ENCODE measurements around the gene KAT2A.

Gene KAT2A

DNA sequence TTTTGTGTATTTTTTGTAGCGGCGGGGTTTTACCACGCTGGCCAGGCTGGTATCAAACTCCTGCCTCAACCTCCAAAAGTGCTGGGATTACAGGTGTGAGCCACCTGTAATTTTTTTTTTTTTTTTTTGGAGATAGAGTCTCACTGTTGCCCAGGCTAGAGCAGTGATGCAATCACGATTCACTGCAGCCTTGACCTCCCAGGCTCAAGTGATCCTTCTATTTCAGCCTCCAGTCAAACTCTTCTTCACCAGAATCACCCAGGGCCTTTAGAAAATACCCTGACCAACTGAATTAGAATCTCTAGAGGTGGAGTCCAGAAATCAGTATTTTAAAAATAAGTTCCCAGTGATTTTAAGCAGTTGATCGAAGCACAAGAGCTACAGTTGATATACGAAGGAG, 14.0 kb upstream of the KAT2A start:
- DNase-seq, result no peak

DNA sequence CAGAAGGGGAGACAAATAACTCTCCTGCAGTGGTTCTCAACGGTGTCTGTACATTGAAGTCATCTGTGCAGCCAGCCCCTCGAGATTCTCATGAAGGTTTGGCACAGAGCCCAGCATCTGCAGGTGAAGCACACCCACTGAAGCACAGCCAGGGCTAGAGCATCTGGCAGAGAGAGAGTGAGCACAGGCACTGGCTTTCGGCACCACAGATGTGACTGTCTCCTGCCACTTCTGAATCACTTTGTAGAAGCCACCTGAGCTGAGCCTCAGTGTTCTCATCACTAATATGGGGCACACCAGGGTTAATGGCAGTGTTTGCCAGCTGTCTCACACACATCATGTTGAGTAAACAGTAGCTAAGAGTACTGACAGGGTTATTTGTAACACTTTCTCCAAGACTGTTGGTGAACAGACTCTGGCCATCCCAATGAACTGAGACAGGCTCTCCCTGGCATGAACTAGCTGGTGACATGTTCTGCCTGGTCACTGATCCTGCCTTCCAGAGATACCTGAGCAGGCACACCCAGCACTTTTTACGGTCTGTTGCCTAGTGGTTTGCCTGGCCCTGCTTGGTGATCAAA, 12.4 kb upstream of the KAT2A start:
- peak; percentile 76 to 81 for DNase-seq

- peak; percentile 81 to 84 for DNase-seq
Observed at GRCh38 chr17:42132941-42133340, 11.8 kb upstream of the KAT2A start.

DNA sequence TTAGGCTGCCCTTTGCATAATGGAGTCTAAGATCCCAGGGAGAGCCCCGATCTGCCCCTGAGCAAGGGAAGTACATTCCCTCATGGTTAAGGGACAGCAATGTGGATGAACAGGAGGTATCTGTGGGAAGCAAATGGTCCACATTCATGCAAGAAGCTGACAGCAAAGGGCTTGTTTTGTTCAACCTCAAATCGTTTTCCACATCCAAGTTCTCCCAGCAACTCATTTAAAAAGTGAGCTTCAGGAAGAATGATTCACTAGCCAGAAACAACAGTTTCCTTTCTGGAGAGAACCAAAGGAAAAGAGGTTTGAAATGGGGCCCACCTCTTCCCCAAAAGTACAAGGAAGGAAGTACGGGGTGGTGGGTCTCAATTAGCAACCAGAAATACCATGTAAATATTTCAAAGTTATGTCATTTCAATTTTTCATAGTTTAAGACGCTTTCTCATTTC, 10.8 kb upstream of the KAT2A start:
- no peak for DNase-seq

DNA sequence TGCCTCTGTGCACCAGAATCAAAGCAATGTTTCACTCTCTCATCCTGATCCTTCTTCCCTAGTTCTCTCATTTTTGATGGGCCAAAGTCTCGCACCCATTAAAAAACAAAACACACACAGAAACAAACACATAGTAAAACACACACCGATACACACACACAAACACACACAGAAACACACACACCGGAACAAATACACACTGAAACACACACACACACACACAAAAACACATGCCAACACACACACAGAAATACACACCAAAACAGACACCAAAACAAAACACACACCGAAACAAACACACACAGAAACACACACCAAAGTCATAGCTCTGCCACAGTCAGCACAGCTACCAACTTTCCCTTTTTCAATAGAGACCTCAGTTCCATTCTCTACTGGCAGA, 10.1 kb upstream of the KAT2A start:
- DNase-seq, result no peak

GRCh38 chr17:42130310-42130936, 9.3 kb upstream of the KAT2A start:
- DNase-seq, result no peak

DNA sequence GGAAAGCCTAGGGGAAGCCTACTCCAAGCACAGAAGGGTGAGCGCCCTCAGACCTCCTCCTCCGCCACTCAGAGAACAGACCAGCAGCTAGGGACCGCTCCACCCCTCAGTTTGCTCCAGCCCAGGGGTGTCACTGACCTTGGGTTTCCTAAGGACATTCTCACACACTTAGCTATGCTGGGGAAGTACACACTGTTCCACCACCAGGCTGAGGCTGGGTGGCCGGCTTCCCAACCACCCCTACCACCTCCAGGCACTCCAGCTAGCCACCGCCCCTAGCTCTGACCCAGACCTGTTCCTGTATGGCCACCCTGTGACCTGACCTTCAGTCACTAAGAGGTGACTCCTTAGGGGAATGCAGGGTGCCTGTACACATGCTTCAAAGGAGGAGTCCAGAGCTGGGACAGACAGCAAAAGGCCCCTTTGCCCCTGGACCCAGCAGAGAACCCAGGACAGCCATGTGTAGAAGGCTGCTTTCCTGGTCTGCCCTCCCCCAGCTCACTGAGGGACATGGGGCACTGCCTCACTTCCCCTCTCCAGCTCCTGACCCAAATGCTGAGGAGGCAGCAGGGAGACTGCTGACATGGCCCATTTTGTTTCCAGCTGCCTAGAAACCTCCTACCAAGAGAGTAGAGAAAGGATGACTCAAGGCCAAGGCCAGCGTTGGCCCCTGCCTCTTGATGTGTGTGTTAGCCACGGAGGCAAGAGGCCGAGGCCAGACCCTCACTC, 8.1 kb upstream of the KAT2A start:
- no peak for DNase-seq

- DNase-seq, result no peak
Observed at GRCh38 chr17:42127414-42127813, 6.2 kb upstream of the KAT2A start.

- no peak for DNase-seq
Observed at GRCh38 chr17:42126836-42127235, 5.7 kb upstream of the KAT2A start.

- no peak for DNase-seq
Observed at GRCh38 chr17:42125565-42125964, 4.4 kb upstream of the KAT2A start.

DNA sequence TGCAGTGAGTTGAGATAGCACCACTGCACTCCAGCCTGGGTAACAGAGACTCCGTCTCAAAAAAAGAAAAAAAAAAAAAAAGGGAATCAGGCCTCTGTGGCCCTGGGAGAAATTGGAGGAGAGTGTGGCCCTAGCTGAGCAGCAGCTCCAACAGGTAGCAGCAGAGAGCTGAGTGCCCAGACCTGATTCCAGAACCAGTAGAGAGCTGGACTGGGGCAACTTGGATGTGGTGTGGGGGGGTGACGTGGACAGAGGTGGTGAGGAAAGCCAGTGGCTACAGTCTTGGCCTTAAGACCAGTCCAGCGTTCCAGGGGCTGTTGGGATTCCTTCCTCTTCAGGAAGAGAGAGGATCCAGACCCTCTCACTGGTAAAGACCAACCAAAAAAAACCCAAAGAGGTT, 3.1 kb upstream of the KAT2A start:
- no peak for DNase-seq

DNA sequence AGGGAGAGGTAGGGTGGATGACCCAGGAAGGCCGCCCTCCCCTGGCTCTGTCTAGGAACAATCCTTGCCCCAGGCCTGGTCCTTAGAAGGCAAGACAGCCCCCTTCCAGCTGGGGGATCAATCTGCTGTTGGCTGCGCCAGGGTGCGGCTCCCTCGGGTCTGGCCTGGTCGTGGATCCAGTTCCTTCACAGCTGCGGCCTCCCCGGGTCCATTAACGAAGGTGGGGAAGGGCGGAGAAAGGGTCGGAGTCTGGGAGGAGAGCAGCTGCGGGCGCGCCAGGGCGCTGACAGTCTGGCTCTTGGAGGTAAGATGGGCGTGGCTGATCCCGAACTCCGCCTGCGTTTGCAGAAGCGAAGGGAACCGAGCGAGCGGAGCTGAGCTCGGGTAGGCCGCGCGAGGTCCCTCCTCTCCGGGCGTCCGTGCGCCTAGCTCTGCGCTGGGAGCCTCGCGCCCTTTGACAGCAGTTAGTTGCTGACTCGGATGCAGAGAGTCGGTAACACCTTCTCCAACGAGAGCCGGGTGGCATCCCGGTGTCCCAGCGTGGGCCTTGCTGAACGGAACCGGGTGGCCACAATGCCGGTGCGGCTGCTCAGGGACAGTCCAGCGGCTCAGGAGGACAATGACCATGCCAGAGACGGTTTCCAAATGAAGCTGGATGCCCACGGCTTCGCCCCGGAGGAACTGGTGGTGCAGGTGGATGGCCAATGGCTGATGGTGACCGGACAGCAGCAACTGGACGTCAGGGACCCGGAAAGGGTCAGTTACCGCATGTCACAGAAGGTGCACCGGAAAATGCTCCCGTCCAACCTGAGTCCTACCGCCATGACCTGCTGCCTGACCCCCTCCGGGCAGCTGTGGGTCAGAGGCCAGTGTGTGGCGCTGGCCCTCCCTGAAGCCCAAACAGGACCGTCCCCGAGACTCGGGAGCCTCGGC, 1.5 kb upstream of the KAT2A start, which contains the start of gene HSPB9:
TSS of gene HSPB9 (plus strand) at position 434 of the 933 bp plus-strand sequence. CDS start at position 481, 47 bp downstream.
- DNase-seq, result peak; percentile 15 to 78

GRCh38 chr17:42120161-42120769, 902 bp downstream of the KAT2A start:
- DNase-seq, result no peak

GRCh38 chr17:42119301-42119700, 1.9 kb downstream of the KAT2A start:
- no peak for DNase-seq

GRCh38 chr17:42118545-42118944, 2.6 kb downstream of the KAT2A start:
- DNase-seq, result no peak

DNA sequence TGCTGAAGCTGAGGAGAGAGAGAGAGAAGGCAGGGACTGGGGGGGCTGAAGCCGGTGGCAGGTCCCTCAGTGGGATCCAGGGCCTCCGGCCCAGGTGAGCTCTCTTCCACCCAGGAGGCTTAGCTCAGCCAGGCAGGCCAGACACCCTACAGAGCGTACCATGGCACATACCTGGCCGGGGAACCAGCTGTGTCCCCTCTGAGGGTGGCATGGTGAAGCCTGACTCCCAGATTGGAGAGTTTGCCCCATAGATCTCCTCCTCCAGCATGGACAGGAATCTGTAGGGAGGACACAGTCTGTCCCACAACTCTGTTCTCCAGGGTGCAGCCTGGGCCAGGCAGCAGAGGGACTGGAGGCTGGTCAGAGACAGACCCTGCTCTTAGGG, 3.0 kb downstream of the KAT2A start:
- DNase-seq, result no peak

DNA sequence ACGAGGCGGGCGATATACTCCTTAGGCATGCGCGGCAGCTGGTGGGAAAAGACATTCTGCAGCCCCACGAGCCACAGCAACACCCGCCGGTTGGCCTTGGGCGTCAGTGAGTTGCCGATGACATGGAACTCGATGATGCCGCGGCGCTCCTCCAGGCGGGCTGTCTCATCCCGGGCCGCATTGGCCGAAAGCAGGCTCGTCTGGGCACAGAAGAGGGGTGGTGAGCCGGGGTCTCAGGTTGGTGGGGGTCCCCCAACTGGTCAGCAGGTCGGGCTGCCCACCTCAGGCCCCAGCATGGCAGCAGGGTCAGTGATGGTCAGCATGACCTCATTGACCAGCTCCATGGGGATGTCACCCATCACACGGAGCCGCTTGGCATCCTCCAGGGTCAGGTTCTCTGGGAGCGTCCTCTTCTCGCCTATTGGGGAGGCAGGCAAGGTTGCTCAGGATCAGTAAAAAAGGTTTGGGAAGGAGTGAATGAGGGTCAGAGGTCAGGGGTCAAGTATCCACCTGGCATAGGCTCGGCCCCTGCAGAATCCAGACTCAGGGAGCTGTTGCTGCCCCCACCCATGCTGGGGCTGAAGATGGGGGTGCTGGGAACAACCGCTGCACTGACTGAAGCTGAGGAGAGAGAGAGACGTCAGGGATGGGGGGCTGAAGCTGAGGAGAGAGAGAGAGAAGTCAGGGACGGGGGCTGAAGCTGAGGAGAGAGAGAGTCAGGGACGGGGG, 3.6 kb downstream of the KAT2A start:
- DNase-seq, result no peak

- peak; percentile 25 to 50 for DNase-seq
Observed at GRCh38 chr17:42116705-42117396, 4.3 kb downstream of the KAT2A start.

GRCh38 chr17:42114118-42114517, 7.0 kb downstream of the KAT2A start:
- no peak for DNase-seq

DNA sequence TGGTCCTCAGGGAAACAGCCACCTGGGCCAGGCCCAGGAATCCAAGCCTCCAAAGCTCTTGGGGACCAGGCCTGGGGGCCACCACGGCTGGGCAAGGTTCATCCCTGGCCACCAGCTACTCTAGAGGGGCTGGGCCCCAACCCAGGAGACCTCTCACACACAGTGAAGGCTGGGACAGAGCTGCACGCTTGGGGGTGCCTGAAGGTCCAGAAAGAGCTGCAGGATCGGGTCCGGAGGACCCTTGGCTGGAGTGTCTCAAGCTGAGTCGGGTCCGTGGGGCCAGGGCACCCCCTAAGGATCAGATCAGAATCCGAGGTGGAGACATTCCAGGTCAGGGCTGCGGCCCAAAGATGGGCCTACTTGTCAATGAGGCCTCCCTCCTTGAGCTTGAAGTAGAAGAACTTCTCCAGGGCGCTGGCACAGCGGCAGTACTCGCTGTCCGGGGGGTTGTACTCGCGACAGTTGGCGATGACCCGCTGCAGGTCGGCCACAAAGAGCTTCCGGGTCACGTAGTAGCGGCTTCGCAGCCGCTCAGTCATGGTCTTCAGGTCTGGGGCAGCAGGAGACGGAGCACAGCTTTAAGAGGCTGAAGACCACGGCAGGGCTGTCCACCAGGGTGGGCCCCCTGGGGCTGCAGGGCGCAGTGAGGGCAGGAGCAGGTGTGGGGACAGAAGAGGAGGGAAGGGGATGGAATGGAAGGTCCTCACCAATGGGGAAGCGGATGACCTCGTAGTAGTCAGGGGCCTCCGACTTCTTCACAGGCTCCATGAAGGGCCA, 7.7 kb downstream of the KAT2A start:
- DNase-seq, result no peak
